OCI-LY7 (cell line): ENCODE data around the gene AGBL4. TPM values are rescaled to one million over a fixed set of nuclear protein-coding genes. Genes with fewer than 3 reads are reported as not detected.

Source experiments
- BruUV-seq: library from RNA; stranded (reverse); fragments of 400-500 nt; replicated peaks from 2 replicates; lab custom pipeline; 2021; lab: Mats Ljungman, UMichigan
- CTCF ChIA-PET: fragments of 300-600 bp; sonication (Branson Sonifier 250); formaldehyde crosslinking; loops from one replicate; lab custom pipeline; 2022; ENCODE audit warnings: antibody characterized with exemption; ENCODE audit not compliant: unreplicated experiment; lab: Charles Lee
- POLR2A ChIA-PET: fragments of 300-600 bp; sonication (Branson Sonifier 250); formaldehyde crosslinking; loops from one replicate; lab custom pipeline; 2022; ENCODE audit warnings: antibody characterized with exemption; lab: Charles Lee
- DNase-seq: peaks from one replicate; pipeline ENCODE4 v3.0.0-alpha.2; 2015; ENCODE audit warnings: low spot score
- H2AFZ ChIP-seq: fragments of 200-600 bp; sonication (generic), shearing (Covaris generic); 2 replicates; pipeline ENCODE4 v1.6.1; 2014; ENCODE audit warnings: mild to moderate bottlenecking, antibody characterized with exemption, low read length, moderate library complexity
- H3K27ac ChIP-seq: fragments of 200-600 bp; sonication (generic); 2 replicates; pipeline ENCODE4 v1.5.1; 2014; ENCODE audit warnings: mixed run types, low read depth, mild to moderate bottlenecking, moderate library complexity, low read length, inconsistent platforms; ENCODE audit not compliant: poor library complexity, severe bottlenecking
- H3K36me3 ChIP-seq: fragments of 200-600 bp; sonication (generic); 2 replicates; pipeline ENCODE4 v1.6.1; 2014; ENCODE audit warnings: mild to moderate bottlenecking, antibody characterized with exemption, low read length, moderate library complexity, mixed read lengths; ENCODE audit not compliant: insufficient read depth
- H3K4me1 ChIP-seq: fragments of 200-600 bp; sonication (generic); 2 replicates; pipeline ENCODE4 v1.5.1; 2014; ENCODE audit warnings: mild to moderate bottlenecking, low read length; ENCODE audit not compliant: insufficient read depth, poor library complexity, severe bottlenecking
- H3K4me2 ChIP-seq: fragments of 200-600 bp; sonication (generic); 2 replicates; pipeline ENCODE4 v1.6.1; 2014; ENCODE audit warnings: mild to moderate bottlenecking, low read length
- H3K4me3 ChIP-seq: fragments of 200-600 bp; sonication (generic); 2 replicates; pipeline ENCODE4 v1.5.1; 2014; ENCODE audit warnings: mild to moderate bottlenecking, low read depth, low read length; ENCODE audit not compliant: poor library complexity, severe bottlenecking
- H3K79me2 ChIP-seq: fragments of 200-600 bp; sonication (generic); 2 replicates; pipeline ENCODE4 v1.6.1; 2016; ENCODE audit warnings: low read depth, mild to moderate bottlenecking, low read length, moderate library complexity, mixed read lengths; ENCODE audit not compliant: insufficient read depth
- H3K9me2 ChIP-seq: fragments of 200-600 bp; sonication (generic); 2 replicates; pipeline ENCODE4 v1.6.1; 2016; ENCODE audit warnings: mild to moderate bottlenecking, low read length, mixed read lengths; ENCODE audit not compliant: insufficient read depth
- H3K9me3 ChIP-seq: fragments of 200-600 bp; sonication (generic); 2 replicates; pipeline ENCODE4 v1.6.1; 2014; ENCODE audit warnings: mild to moderate bottlenecking, mixed run types, low read length, mixed read lengths
- H4K20me1 ChIP-seq: fragments of 200-600 bp; sonication (generic); 2 replicates; pipeline ENCODE4 v1.6.1; 2014; ENCODE audit warnings: mild to moderate bottlenecking, antibody characterized with exemption, low read length, moderate library complexity, mixed read lengths; ENCODE audit not compliant: insufficient read depth
- CTCF ChIP-seq: fragments of 200-600 bp; sonication (generic); conservative IDR thresholded peaks from 2 replicates; pipeline ENCODE4 v1.5.1; 2014; ENCODE audit warnings: mild to moderate bottlenecking, antibody characterized with exemption, low read length, moderate library complexity, mixed read lengths
- EZH2phosphoT487 ChIP-seq: fragments of 200-600 bp; sonication (generic); IDR thresholded peaks from 2 replicates; pipeline ENCODE4 v1.6.1; 2018; ENCODE audit warnings: low read depth, borderline replicate concordance, mild to moderate bottlenecking, mixed run types, antibody characterized with exemption, low read length, moderate library complexity, mixed read lengths
- intact Hi-C: fragments of 100-400 bp; cut with micrococcal nuclease; formaldehyde crosslinking; loops from one replicate; pipeline ENCODE4 v1.10.0; 2022; ENCODE audit not compliant: unreplicated experiment
- total RNA-seq, 2 experiments: library from RNA; depleted of rRNA in 1 of 2; stranded (reverse); fragments of >200 nt in 1 of 2; shearing (Covaris generic) in 1 of 2; gene quantifications; 2 replicates each; pipeline ENCODE4 v1.2.3, GENCODE V29; 2014 to 2022

The AGBL4 gene
- total RNA-seq, 2 experiments from 2014 or later: not detected

GRCh38 chr1:48527051-48527450 lies 1496.7 kb downstream of the AGBL4 start:
- CTCF ChIA-PET: no interaction called here
- no peaks in the 10 kb centered on the region for H4K20me1 ChIP-seq
- POLR2A ChIA-PET: no interaction called here

GRCh38 chr1:48526008-48526710 lies 1497.6 kb downstream of the AGBL4 start:
- H3K9me3 ChIP-seq: no peaks in the 10 kb centered on the region
- intact Hi-C loops: no loop called here
- no peak overlapping the region for H2AFZ ChIP-seq
- CTCF ChIA-PET: no interaction called here
- no peaks in the 10 kb centered on the region for H3K79me2 ChIP-seq
- no peak overlapping the region for H3K4me2 ChIP-seq
- POLR2A ChIA-PET: no interaction called here
- no peaks in the 10 kb centered on the region for H3K36me3 ChIP-seq
- BruUV-seq: no TSS peak
- no peaks in the 10 kb centered on the region for H3K9me2 ChIP-seq
- H3K4me1 ChIP-seq: no peaks in the 10 kb centered on the region
- H3K27ac ChIP-seq: no peak overlapping the region
- H4K20me1 ChIP-seq: no peaks in the 10 kb centered on the region
- DNase-seq: no peak
- H3K4me3 ChIP-seq: no peak overlapping the region
- TF ChIP-seq CTCF: no peak
- no peak for TF ChIP-seq EZH2phosphoT487

More at GRCh38 chr1:48527051-48527450, 1496.7 kb downstream of the AGBL4 start:
- Histone ChIP-seq H3K79me2 (no peaks in the 10 kb centered on the region), H3K9me3 (no peaks in the 10 kb centered on the region), H3K9me2 (no peaks in the 10 kb centered on the region), H3K4me2 (no peak overlapping the region), H3K4me3 (no peak overlapping the region), H2AFZ (no peak overlapping the region), H3K4me1 (no peaks in the 10 kb centered on the region), H3K36me3 (no peaks in the 10 kb centered on the region), H3K27ac (no peak overlapping the region)
- BruUV-seq: no TSS peak
- no peak for DNase-seq
- TF ChIP-seq EZH2phosphoT487 (no peak), CTCF (no peak)
- intact Hi-C loops: no loop called here

- CTCF ChIA-PET: no interaction called here
- H3K36me3 ChIP-seq: no peaks in the 10 kb centered on the region
These were observed 1498.8 kb downstream of the AGBL4 start for GRCh38 chr1:48524892-48525467.

More at GRCh38 chr1:48524892-48525467, 1498.8 kb downstream of the AGBL4 start:
- DNase-seq: no peak
- BruUV-seq: no TSS peak
- no peaks in the 10 kb centered on the region for H3K9me2 ChIP-seq
- no peaks in the 10 kb centered on the region for H3K4me1 ChIP-seq
- no peak for TF ChIP-seq CTCF
- no peak for TF ChIP-seq EZH2phosphoT487
- H3K79me2 ChIP-seq: no peaks in the 10 kb centered on the region
- POLR2A ChIA-PET: interaction anchor here (0.7 kb wide), 1 partner anchor 1566 kb away, joined by 3 read pairs; no protein-coding TSS in a partner anchor
- H3K27ac ChIP-seq: no peak overlapping the region
- intact Hi-C loops: no loop called here
- no peaks in the 10 kb centered on the region for H3K9me3 ChIP-seq
- H3K4me3 ChIP-seq: no peak overlapping the region
- no peak overlapping the region for H2AFZ ChIP-seq
- no peak overlapping the region for H3K4me2 ChIP-seq
- no peaks in the 10 kb centered on the region for H4K20me1 ChIP-seq
